AG04450 (cell line): Measurements from ENCODE around the gene PITHD1. TPM values are rescaled to one million over a fixed set of nuclear protein-coding genes. Genes with fewer than 3 reads are reported as not detected.
"Not testable (repeated sequence)": the region's sequence is repeated elsewhere in the genome, so short reads cannot be mapped to it uniquely, and the experiment has no call there.

Experiments
- CTCF ChIA-PET: fragments of 300-600, 350-600 bp; formaldehyde crosslinking; extraction: SDS; loops from one replicate; lab custom pipeline; 2022; ENCODE audit warnings: antibody characterized with exemption, inconsistent platforms; lab: Charles Lee
- POLR2A ChIA-PET: fragments of 350-600 bp; formaldehyde crosslinking; extraction: SDS; loops from one replicate; lab custom pipeline; 2021; ENCODE audit warnings: antibody characterized with exemption, inconsistent platforms; lab: Yijun Ruan, JAX
- DNase-seq: peaks from one replicate; pipeline ENCODE4 v3.0.0-alpha.2; 2011; ENCODE audit warnings: low read depth, low spot score
- H3K27ac ChIP-seq: one replicate; pipeline ENCODE4 v1.5.1; 2012; ENCODE audit warnings: low read depth, low read length, control low read depth
- H3K27me3 ChIP-seq: one replicate; pipeline ENCODE4 v1.6.0; 2012; ENCODE audit warnings: low read length; ENCODE audit not compliant: control insufficient read depth, insufficient read depth
- H3K4me3 ChIP-seq: 2 replicates; pipeline ENCODE4 v1.5.1; 2011; ENCODE audit warnings: mild to moderate bottlenecking, low read depth, low read length, control low read depth
- H3K9me3 ChIP-seq: 2 replicates; pipeline ENCODE4 v1.5.1; 2012; ENCODE audit warnings: low read length; ENCODE audit not compliant: control insufficient read depth, insufficient read depth
- polyA minus RNA-seq: library from RNA; depleted of rRNA, polyadenylated mRNA; stranded (reverse); fragments of >200 nt; gene quantifications from 2 replicates; pipeline ENCODE4 v1.2.3, GENCODE V29; 2011; rRNA and poly(A)+ RNA removed
- polyA plus RNA-seq: library from polyadenylated mRNA; depleted of rRNA; stranded (reverse); fragments of >200 nt; gene quantifications from 2 replicates; pipeline ENCODE4 v1.2.3, GENCODE V29; 2011; rRNA removed
- TF ChIP-seq, protein P1 (sequence below): IDR thresholded peaks from 2 replicates; pipeline ENCODE4 v1.5.1; 2011; ENCODE audit warnings: low read depth, low read length, control low read depth, inconsistent platforms

Gene PITHD1, protein sequence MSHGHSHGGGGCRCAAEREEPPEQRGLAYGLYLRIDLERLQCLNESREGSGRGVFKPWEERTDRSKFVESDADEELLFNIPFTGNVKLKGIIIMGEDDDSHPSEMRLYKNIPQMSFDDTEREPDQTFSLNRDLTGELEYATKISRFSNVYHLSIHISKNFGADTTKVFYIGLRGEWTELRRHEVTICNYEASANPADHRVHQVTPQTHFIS
- polyA plus RNA-seq (32.4 and 41.1 TPM in 2 replicates), polyA minus RNA-seq (7.8 and 8.3 TPM in 2 replicates)

DNA sequence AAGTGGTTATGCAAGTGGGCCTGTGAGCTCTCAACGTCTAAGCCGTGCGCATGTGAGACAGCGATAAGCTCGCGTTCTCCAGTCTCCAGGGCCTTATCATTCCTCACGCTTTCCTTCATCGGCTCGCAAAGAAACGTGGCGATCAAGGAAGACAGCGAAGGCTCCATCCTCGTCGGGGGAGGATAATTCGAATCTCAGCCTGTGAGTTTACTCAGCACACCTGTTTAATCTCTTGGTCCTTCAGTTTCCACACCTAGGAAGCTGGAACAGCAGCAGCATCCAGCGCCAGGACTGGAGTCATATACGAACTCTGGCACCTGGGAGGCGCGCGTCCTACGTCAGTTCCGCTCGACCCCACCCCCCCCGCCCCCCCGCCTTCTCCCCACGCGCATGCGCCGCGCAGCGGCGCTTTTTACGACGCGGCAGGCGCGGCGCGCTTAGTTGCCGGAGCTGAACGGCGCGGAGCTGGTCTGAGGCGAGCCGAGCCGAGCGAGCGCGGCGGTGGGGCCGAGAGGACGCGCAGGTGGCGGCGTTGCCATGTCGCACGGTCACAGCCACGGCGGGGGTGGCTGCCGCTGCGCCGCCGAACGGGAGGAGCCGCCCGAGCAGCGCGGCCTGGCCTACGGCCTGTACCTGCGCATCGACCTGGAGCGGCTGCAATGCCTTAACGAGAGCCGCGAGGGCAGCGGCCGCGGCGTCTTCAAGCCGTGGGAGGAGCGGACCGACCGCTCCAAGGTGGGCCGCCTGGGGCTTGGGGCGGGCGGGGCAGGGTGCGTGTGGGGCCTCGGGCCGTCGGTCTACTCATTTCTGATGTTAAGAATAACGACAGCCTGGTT, at the start of gene PITHD1:
TSS of gene PITHD1 (plus strand) at position 440 of the 836 bp plus-strand sequence. CDS start at position 538, 98 bp downstream.
- peak; percentile 46 for DNase-seq
- POLR2A ChIA-PET = interaction anchor here (0.6 to 1.4 kb wide), 6 partner anchors 10 to 442 kb away, joined by 3 to 8 read pairs (median 5); partner anchors contain the start of genes LYPLA2 and RPL11
- Histone ChIP-seq H3K4me3 (peak within 1 kb of the TSS; percentile 85), H3K27ac (peak within 1 kb of the TSS; percentile 89), H3K9me3 (no peaks in the 10 kb centered on the region), H3K27me3 (no peaks in the 10 kb centered on the region)
- CTCF ChIA-PET = interaction anchor here (0.9 to 1.4 kb wide), 2 partner anchors 91 to 139 kb away, joined by 3 read pairs; no protein-coding TSS in a partner anchor
- TF ChIP-seq, protein P1, sequence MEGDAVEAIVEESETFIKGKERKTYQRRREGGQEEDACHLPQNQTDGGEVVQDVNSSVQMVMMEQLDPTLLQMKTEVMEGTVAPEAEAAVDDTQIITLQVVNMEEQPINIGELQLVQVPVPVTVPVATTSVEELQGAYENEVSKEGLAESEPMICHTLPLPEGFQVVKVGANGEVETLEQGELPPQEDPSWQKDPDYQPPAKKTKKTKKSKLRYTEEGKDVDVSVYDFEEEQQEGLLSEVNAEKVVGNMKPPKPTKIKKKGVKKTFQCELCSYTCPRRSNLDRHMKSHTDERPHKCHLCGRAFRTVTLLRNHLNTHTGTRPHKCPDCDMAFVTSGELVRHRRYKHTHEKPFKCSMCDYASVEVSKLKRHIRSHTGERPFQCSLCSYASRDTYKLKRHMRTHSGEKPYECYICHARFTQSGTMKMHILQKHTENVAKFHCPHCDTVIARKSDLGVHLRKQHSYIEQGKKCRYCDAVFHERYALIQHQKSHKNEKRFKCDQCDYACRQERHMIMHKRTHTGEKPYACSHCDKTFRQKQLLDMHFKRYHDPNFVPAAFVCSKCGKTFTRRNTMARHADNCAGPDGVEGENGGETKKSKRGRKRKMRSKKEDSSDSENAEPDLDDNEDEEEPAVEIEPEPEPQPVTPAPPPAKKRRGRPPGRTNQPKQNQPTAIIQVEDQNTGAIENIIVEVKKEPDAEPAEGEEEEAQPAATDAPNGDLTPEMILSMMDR = no peak

DNA sequence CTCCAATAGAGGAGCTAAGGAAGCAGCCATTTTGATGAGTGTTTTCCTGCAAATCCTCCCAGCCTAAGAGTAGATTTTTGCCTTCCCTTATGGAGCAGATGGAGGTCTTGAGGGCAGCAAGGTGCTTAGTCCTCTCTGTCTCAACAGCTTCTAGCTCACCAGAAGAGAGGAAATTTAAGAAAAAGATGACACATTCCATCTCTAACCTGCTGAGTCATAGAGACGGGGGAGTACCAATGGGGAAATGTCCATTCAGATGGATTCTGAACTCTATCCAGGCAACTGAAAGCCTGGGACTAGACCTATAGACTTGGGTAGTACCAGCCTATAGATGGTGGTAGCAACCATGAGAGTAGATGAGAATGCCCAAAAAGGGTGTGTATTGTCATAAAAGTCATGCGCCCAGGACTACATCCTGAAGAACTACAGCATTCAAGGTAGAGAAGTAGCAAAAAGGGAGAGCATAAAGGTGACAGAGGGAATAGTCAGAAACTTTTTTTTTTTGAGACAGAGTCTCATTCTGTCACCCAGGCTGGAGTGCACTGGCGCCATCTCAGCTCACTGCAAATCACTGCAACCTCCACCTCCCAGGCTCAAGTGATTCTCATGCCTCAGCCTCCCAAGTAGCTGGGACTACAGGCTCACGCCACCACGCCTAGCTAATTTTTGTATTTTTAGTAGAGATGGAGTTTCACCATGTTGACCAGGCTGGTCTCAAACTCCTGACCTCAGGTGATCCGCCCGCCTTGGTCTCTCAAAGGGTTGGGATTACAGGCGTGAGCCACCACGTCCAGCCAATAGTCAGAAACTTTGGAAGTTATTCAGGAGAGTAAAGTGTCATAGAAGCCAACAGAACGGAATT, 45.6 kb upstream of the PITHD1 start:
- H3K4me3 ChIP-seq = no peak overlapping the region
- TF ChIP-seq, protein P1 = no peak
- ChIA-PET CTCF (no interaction called here), POLR2A (no interaction called here)
- H3K9me3 ChIP-seq = no peaks in the 10 kb centered on the region
- peak overlapping the region; percentile 31 for H3K27ac ChIP-seq
- H3K27me3 ChIP-seq = no peaks in the 10 kb centered on the region
- no peak for DNase-seq

DNA sequence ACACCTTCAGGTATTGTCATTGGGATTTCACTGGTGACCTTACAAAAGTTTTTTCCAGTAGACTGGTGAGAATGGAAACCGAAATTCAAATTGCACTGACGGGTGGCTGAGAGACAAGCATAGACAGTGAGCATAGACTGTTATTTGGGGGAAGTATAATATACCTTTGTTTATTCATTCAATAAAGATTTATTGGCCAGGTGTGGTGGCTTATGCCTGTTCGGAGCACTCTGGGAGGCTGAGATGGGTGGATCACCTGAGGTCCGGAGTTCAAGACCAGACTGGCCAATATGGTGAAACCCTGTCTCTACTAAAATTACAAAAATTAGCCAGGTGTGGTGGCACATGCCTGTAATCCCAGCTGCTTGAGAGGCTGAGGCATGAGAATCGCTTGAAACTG, 44.9 kb upstream of the PITHD1 start:
- DNase-seq = not testable (repeated sequence)

DNA sequence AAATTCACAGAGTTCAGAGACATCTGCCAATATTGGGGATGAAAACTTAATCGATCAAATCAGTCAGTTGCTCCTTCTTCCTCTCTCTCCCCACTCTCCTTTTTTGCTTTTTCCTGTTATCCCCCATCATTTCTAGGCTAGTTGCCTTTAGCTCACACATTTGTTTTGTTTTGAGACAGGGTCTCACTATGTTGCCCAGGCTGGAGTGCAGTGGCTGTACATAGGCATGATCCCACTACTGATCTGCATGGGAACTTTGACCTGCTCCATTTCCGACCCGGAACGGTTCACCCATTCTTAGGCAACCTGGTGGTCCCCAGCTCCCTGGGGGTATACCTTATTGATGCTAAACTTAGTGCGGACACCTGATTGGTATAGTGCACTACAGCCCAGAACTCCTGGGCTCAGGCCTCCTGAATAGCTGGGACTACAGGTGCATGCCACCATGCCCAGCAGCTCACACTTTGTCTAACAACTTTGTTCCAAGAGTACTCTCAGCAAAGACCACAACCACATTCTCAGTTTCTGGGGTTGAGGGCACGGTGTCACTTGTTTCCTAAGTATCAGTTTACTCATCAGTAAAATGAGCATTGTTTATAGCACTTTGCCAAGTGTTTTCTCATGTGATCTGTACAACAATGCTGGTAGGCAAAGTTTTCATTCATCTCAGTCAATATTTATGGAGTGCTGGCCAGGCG, 41.6 kb upstream of the PITHD1 start:
- TF ChIP-seq, protein P1 = no peak
- ChIA-PET POLR2A (interaction anchor here (0.6 to 0.9 kb wide), 2 partner anchors 45 to 102 kb away, joined by 3 to 4 read pairs; partner anchors contain the start of gene RPL11), CTCF (interaction anchor here (1.2 to 2.1 kb wide), 2 partner anchors 9 to 36 kb away, joined by 3 to 12 read pairs; no protein-coding TSS in a partner anchor)
- no peaks in the 10 kb centered on the region for H3K27me3 ChIP-seq
- no peak for DNase-seq
- no peaks in the 10 kb centered on the region for H3K9me3 ChIP-seq
- no peak overlapping the region for H3K27ac ChIP-seq
- H3K4me3 ChIP-seq = no peak overlapping the region

More for the DNA sequence above, 44.9 kb upstream of the PITHD1 start:
- POLR2A ChIA-PET, CTCF ChIA-PET, H3K27ac ChIP-seq, H3K4me3 ChIP-seq, H3K9me3 ChIP-seq, H3K27me3 ChIP-seq: not testable (repeated sequence)

DNA sequence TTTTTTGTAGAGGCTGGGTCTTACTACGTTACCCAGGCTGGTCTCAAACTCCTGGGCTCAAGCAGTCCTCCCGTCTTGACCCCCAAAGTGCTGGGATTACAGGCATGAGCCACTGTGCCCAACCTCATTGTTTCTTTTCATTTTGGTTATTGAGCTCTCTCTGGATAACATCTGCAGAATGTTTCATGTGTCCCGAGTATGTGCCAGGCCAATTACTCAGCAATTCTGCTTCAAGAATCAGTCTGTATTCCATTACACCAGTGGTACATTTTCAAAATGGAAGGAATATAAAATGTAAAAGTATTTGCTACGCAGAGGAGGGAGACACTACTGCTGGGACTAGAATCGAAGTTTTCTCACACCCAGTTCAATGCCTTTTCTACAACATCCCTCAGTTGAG, 36.6 kb upstream of the PITHD1 start:
- Histone ChIP-seq H3K9me3 (no peaks in the 10 kb centered on the region), H3K27me3 (no peaks in the 10 kb centered on the region), H3K4me3 (no peak overlapping the region), H3K27ac (no peak overlapping the region)
- ChIA-PET CTCF (no interaction called here), POLR2A (no interaction called here)
- no peak for DNase-seq
- TF ChIP-seq, protein P1 = no peak
